Activated CD4-positive, alpha-beta T cell treated with anti-CD3 and anti-CD28 coated beads for 24 hours (primary cell): ENCODE data around the gene CHID1.

Source experiments
- DNase-seq, 2 donors: peaks; one replicate each; pipeline ENCODE4 v3.0.0-alpha.2; 2020; ENCODE audit warnings: low read depth in 2 of 2

Gene CHID1

GRCh38 chr11:910589-911030 is at the start of gene CHID1:
Gene CHID1, minus strand, starts transcription at chr11:910810. Its CDS starts 5,994 bp downstream, at chr11:904816.
- peak; percentile 76 to 81 for DNase-seq

GRCh38 chr11:959608-960007 is 49.0 kb upstream of the CHID1 start:
- DNase-seq, result no peak

- no peak for DNase-seq
These were observed 48.4 kb upstream of the CHID1 start for GRCh38 chr11:959027-959426.

GRCh38 chr11:958101-958500 is 47.5 kb upstream of the CHID1 start:
- no peak for DNase-seq

GRCh38 chr11:957212-957920 is 46.8 kb upstream of the CHID1 start:
- DNase-seq, result no peak

- DNase-seq, result no peak
These were observed 44.8 kb upstream of the CHID1 start for GRCh38 chr11:955154-956063.

GRCh38 chr11:954392-955153 is 44.0 kb upstream of the CHID1 start:
- DNase-seq, result no peak

- DNase-seq, result no peak
These were observed 42.9 kb upstream of the CHID1 start for GRCh38 chr11:953512-953911.

- no peak for DNase-seq
These were observed 42.1 kb upstream of the CHID1 start for GRCh38 chr11:952406-953385.

- no peak for DNase-seq
These were observed 40.9 kb upstream of the CHID1 start for GRCh38 chr11:951507-951906.

- DNase-seq, result no peak
These were observed 37.1 kb upstream of the CHID1 start for GRCh38 chr11:947744-948143.

- no peak for DNase-seq
These were observed 35.4 kb upstream of the CHID1 start for GRCh38 chr11:945986-946385.

GRCh38 chr11:944711-945470 is 34.3 kb upstream of the CHID1 start:
- no peak for DNase-seq

- no peak for DNase-seq
These were observed 32.2 kb upstream of the CHID1 start for GRCh38 chr11:942823-943222.

- DNase-seq, result no peak
These were observed 30.0 kb upstream of the CHID1 start for GRCh38 chr11:940496-941135.

GRCh38 chr11:937841-938261 is 27.2 kb upstream of the CHID1 start:
- no peak for DNase-seq

- no peak for DNase-seq
These were observed 25.6 kb upstream of the CHID1 start for GRCh38 chr11:936199-936598.

GRCh38 chr11:934527-934926 is 23.9 kb upstream of the CHID1 start:
- no peak for DNase-seq

GRCh38 chr11:933936-934335 is 23.3 kb upstream of the CHID1 start:
- no peak for DNase-seq
